GM12892 (cell line): ENCODE data around the gene BCORL1.

Experiments
- POLR2A ChIP-seq: IDR thresholded peaks from 2 replicates; pipeline ENCODE4 v1.6.1; 2011; ENCODE audit warnings: low read depth, low read length, control low read depth
- POLR2AphosphoS5 ChIP-seq: IDR thresholded peaks from 2 replicates; pipeline ENCODE4 v1.6.1; 2011; ENCODE audit warnings: low read depth, low read length, control low read depth
- TAF1 ChIP-seq: IDR thresholded peaks from 2 replicates; pipeline ENCODE4 v1.6.1; 2011; ENCODE audit warnings: low read depth, mild to moderate bottlenecking, control low read depth, low read length, borderline replicate concordance

- TF ChIP-seq POLR2AphosphoS5 (no peak), POLR2A (no peak), TAF1 (no peak)
Measured at GRCh38 chrX:129980001-129980401, 2.4 kb upstream of the BCORL1 start.
